A673 (cell line): ENCODE data around the gene AOPEP.

ENCODE experiments used
- CTCF ChIP-seq: fragments of 300-800, 200-600 bp; sonication (generic); conservative IDR thresholded peaks from 2 replicates; pipeline ENCODE4 v1.5.1; 2017; ENCODE audit warnings: low read depth, mild to moderate bottlenecking, antibody characterized with exemption, low read length, moderate library complexity, mixed read lengths
- EZH2 ChIP-seq: fragments of 200-600 bp; sonication (generic); IDR thresholded peaks from 2 replicates; pipeline ENCODE4 v1.6.1; 2017; ENCODE audit warnings: borderline replicate concordance, low read depth, mild to moderate bottlenecking, mixed read lengths, antibody characterized with exemption, low read length; ENCODE audit not compliant: poor library complexity, severe bottlenecking

DNA sequence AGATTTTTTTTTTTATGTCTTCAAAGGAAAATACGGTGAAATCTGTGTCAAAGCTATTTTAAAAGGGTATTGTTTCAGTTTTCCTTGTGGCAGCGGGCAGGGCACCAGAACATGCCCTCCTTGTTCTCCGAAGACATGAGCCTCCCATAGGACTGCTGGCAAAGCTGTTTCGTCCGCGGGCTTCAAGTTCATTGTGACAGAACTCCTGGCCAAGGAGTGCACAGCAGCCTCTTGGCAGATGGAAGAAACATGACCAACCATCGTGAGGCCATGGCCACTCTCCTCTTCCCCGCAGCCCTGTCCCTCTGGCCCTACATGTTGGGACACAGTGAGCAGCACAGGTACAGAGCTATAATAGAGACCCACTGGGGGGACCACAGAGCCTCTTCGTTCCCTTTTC lies 99.5 kb downstream of the AOPEP start:
- no peak for TF ChIP-seq CTCF
- no peak for TF ChIP-seq EZH2
